ENCODE measurements around the gene CNTROB.

The CNTROB gene

DNA sequence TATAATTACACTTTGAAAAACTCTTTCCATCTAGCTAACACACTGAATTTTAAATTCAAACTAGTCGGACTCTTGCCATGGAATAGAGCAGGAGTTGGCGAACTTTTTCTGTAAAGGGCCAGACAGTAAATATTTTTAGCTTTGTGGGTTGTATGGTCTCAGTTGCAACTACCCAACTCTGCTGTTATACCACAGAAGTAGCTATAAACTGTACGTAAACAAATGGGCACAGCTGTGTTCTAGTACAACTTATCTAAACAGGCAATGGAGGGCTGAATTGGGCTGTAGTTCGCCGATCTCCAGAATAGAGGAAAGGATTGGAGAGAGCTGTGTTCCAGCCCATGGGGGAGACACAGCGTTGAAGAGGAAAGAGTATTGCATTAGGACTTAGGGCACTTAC lies 8.7 kb downstream of the CNTROB start:
- DNase-seq (ENCODE audit: low read depth), result no peak
- TF ChIP-seq, protein P1, sequence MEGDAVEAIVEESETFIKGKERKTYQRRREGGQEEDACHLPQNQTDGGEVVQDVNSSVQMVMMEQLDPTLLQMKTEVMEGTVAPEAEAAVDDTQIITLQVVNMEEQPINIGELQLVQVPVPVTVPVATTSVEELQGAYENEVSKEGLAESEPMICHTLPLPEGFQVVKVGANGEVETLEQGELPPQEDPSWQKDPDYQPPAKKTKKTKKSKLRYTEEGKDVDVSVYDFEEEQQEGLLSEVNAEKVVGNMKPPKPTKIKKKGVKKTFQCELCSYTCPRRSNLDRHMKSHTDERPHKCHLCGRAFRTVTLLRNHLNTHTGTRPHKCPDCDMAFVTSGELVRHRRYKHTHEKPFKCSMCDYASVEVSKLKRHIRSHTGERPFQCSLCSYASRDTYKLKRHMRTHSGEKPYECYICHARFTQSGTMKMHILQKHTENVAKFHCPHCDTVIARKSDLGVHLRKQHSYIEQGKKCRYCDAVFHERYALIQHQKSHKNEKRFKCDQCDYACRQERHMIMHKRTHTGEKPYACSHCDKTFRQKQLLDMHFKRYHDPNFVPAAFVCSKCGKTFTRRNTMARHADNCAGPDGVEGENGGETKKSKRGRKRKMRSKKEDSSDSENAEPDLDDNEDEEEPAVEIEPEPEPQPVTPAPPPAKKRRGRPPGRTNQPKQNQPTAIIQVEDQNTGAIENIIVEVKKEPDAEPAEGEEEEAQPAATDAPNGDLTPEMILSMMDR (IDR thresholded peaks at IDR 0.05; ENCODE audit: control insufficient read depth, insufficient read depth, low read depth, low read length, missing control alignments), result no peak
- no peak overlapping the region for H3K4me3 ChIP-seq (ENCODE audit: control insufficient read depth, low read depth, low read length)

DNA sequence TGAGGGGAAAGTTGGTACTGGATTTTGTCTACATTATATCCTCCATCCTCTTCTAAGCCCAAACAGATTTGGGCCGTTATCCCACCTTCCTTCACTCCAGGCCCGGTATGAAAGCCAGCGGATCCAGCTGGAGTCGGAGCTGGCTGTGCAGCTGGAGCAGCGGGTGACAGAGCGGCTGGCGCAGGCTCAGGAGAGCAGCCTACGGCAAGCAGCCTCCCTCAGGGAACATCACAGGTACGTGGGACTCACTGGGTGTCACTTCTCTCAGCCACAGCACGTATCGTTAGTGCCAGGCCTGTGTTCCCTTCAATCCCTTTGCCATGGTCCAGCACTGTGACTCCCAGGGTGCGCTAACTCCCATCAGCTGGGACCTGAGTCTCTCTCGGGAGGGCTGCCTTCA lies 11.3 kb downstream of the CNTROB start:
- no peak overlapping the region for H3K4me3 ChIP-seq (ENCODE audit: control insufficient read depth, low read depth, low read length)
- no peak for DNase-seq (ENCODE audit: low read depth)
- TF ChIP-seq, protein P1 (IDR thresholded peaks at IDR 0.05; ENCODE audit: control insufficient read depth, insufficient read depth, low read depth, low read length, missing control alignments), result no peak

DNA sequence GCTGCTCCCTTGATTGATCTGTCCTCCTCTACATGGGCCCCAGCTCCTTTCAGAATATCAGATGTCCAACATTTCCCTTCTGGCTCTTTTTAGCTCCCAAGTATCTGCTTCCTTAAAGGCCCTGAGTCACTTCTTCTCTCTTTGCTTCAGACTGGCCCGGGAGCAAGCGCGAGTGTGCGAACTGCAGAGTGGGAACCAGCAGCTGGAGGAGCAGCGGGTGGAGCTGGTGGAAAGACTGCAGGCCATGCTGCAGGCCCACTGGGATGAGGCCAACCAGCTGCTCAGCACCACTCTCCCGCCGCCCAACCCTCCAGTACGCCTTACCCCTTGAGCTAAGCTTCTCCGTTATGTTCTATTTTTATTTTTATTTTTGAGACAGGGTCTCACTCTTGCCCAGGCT lies 12.3 kb downstream of the CNTROB start:
- DNase-seq (ENCODE audit: low read depth), result no peak
- H3K4me3 ChIP-seq (ENCODE audit: control insufficient read depth, low read depth, low read length), result no peak overlapping the region
- TF ChIP-seq, protein P1 (IDR thresholded peaks at IDR 0.05; ENCODE audit: control insufficient read depth, insufficient read depth, low read depth, low read length, missing control alignments), result no peak

DNA sequence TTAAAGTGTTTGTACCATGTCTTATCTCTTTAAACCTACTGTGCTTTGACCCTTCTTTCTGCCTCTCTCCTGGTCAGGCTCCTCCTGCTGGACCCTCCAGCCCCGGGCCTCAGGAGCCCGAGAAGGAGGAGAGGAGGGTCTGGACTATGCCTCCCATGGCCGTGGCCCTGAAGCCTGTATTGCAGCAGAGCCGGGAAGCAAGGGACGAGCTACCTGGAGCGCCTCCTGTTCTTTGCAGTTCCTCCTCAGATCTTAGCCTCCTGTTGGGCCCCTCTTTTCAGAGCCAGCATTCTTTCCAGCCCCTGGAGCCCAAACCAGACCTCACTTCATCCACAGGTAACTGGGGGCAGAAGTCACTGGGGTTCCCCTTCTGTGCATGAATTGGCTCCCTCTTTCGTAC lies 13.6 kb downstream of the CNTROB start:
- DNase-seq (ENCODE audit: low read depth), result no peak
- H3K4me3 ChIP-seq (ENCODE audit: control insufficient read depth, low read depth, low read length), result no peak overlapping the region
- TF ChIP-seq, protein P1 (IDR thresholded peaks at IDR 0.05; ENCODE audit: control insufficient read depth, insufficient read depth, low read depth, low read length, missing control alignments), result no peak

DNA sequence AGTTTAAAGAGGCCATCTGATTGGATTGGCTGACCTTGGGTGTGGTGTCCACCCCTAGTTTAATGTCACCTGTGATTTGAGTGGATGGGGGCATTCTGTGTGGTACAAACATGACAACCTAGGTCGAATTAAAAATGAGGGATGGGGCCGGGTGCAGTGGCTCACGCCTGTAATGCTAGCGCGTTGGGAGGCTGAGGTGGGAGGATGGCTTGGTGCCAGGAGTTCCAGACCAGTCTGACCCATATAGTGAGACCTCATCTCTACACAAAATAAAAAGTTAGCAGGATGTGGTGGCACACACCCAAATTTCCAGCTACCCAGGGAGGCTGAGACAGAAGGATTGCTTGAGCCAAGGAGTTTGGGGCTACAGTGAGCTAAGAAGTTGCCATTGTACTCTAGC lies 14.4 kb downstream of the CNTROB start:
- no peak for DNase-seq (ENCODE audit: low read depth)
- H3K4me3 ChIP-seq (ENCODE audit: control insufficient read depth, low read depth, low read length), result no peak overlapping the region
- TF ChIP-seq, protein P1 (IDR thresholded peaks at IDR 0.05; ENCODE audit: control insufficient read depth, insufficient read depth, low read depth, low read length, missing control alignments), result no peak

DNA sequence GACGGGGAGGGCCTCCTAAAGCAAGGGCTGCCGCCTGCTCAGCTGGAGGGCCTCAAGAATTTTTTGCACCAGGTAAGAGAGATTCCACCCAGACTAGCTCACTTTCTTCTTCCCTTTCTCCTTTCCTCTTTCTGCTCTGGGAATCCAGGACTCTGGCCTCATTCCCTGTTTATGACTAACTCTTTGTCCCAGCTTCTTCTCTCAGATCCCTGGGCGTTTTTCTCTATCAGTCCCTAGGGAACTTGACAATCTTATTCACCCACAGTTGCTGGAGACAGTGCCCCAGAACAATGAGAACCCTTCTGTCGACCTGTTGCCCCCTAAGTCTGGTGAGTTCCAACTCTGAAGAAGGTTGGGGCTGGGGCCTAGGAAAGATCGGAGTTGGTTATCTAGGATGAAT lies 15.6 kb downstream of the CNTROB start:
- no peak overlapping the region for H3K4me3 ChIP-seq (ENCODE audit: control insufficient read depth, low read depth, low read length)
- TF ChIP-seq, protein P1 (IDR thresholded peaks at IDR 0.05; ENCODE audit: control insufficient read depth, insufficient read depth, low read depth, low read length, missing control alignments), result no peak
- no peak for DNase-seq (ENCODE audit: low read depth)

DNA sequence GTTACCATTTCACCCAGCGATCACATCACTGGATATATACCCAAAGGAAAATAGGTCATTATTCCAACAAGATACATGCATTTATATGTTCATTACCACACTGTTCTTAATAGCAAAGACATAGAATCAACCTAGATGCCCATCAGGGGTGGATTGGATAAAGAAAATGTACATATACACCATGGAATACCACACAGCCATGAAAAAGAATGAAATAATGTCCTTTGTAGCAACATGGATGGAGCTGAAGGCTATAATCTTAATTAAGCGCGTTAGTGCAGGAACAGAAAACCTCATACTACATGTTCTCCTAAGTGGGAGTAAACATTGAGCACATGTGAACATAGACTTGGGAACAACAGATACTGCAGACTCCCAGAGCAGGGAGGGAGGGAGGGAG lies 18.6 kb downstream of the CNTROB start:
- TF ChIP-seq, protein P1 (IDR thresholded peaks at IDR 0.05; ENCODE audit: control insufficient read depth, insufficient read depth, low read depth, low read length, missing control alignments), result no peak
- no peak overlapping the region for H3K4me3 ChIP-seq (ENCODE audit: control insufficient read depth, low read depth, low read length)
- no peak for DNase-seq (ENCODE audit: low read depth)
